HepG2 (cell line): Measurements from ENCODE around the gene COQ7. TPM values are rescaled to one million over a fixed set of nuclear protein-coding genes. Genes with fewer than 3 reads are reported as not detected.
A peak's percentile ranks its signal among the peaks of the same experiment; 100 is the strongest.

Experiments used
- ATRX ChIP-seq: sonication (generic); formaldehyde crosslinking; IDR thresholded peaks from 2 replicates; pipeline ENCODE4 v1.4.0; 2020; ENCODE audit warnings: missing genetic modification reagents, borderline replicate concordance
- EZH2 ChIP-seq: conservative IDR thresholded peaks from 2 replicates; pipeline ENCODE4 v1.6.1; 2012; ENCODE audit warnings: mild to moderate bottlenecking, low read depth, low read length, moderate library complexity
- FOXO1 ChIP-seq: sonication (generic); formaldehyde crosslinking; IDR thresholded peaks from 2 replicates; pipeline ENCODE4 v1.4.0; 2020; ENCODE audit warnings: missing genetic modification reagents
- FOXP4 ChIP-seq: sonication (generic); formaldehyde crosslinking; IDR thresholded peaks from 2 replicates; pipeline ENCODE4 v1.4.0; 2020; ENCODE audit warnings: missing genetic modification reagents
- MATR3 ChIP-seq: sonication (generic); formaldehyde crosslinking; IDR thresholded peaks from 2 replicates; pipeline ENCODE4 v1.4.0; 2020; ENCODE audit warnings: missing genetic modification reagents
- NFIC ChIP-seq: IDR thresholded peaks from 2 replicates; pipeline ENCODE4 v1.6.1; 2012; ENCODE audit warnings: mild to moderate bottlenecking, low read length, inconsistent platforms
- PLRG1 ChIP-seq: fragments of 450-650 bp; conservative IDR thresholded peaks from 2 replicates; pipeline ENCODE4 v1.6.1; 2016
- POLR2G ChIP-seq: fragments of 200-400 bp; formaldehyde crosslinking; IDR thresholded peaks from 2 replicates; pipeline ENCODE4 v1.6.1; 2018; ENCODE audit warnings: mild to moderate bottlenecking, low read depth, low read length, moderate library complexity
- RARG ChIP-seq: sonication (generic); formaldehyde crosslinking; IDR thresholded peaks from 2 replicates; pipeline ENCODE4 v1.4.0; 2020; ENCODE audit warnings: low read depth, mild to moderate bottlenecking, missing genetic modification reagents
- REXO4 ChIP-seq: sonication (generic); formaldehyde crosslinking; IDR thresholded peaks from 2 replicates; pipeline ENCODE4 v1.8.0; 2022; ENCODE audit warnings: missing genetic modification reagents, mild to moderate bottlenecking, borderline replicate concordance
- SP140L ChIP-seq: sonication (generic); formaldehyde crosslinking; IDR thresholded peaks from 2 replicates; pipeline ENCODE4 v1.4.0; 2020; ENCODE audit warnings: missing genetic modification reagents, borderline replicate concordance
- STAT5B ChIP-seq: sonication (generic); formaldehyde crosslinking; IDR thresholded peaks from 2 replicates; pipeline ENCODE4 v1.4.0; 2020; ENCODE audit warnings: missing genetic modification reagents
- SYNCRIP ChIP-seq: fragments of 200-400 bp; formaldehyde crosslinking; IDR thresholded peaks from 2 replicates; pipeline ENCODE4 v1.6.1; 2018; ENCODE audit warnings: mild to moderate bottlenecking, low read depth, low read length; ENCODE audit not compliant: insufficient read depth
- ZMAT3 ChIP-seq: sonication (generic); formaldehyde crosslinking; conservative IDR thresholded peaks from 2 replicates; pipeline ENCODE4 v1.7.0; 2021; ENCODE audit warnings: missing genetic modification reagents
- ZMYM2 ChIP-seq: sonication (generic); formaldehyde crosslinking; IDR thresholded peaks from 2 replicates; pipeline ENCODE4 v1.8.0; 2022; ENCODE audit warnings: mild to moderate bottlenecking, missing genetic modification reagents
- ZNF260 ChIP-seq: sonication (generic); formaldehyde crosslinking; IDR thresholded peaks from 2 replicates; pipeline ENCODE4 v1.4.0; 2020; ENCODE audit warnings: missing genetic modification reagents, low read depth, mild to moderate bottlenecking, borderline replicate concordance
- ZNF451 ChIP-seq: sonication (generic); formaldehyde crosslinking; IDR thresholded peaks from 2 replicates; pipeline ENCODE4 v1.5.0; 2020; ENCODE audit warnings: mild to moderate bottlenecking, missing genetic modification reagents
- ZNF607 ChIP-seq: sonication (generic); formaldehyde crosslinking; IDR thresholded peaks from 2 replicates; pipeline ENCODE4 v1.5.1; 2020; ENCODE audit warnings: missing genetic modification reagents, mild to moderate bottlenecking, borderline replicate concordance
- ZNF720 ChIP-seq: sonication (generic); formaldehyde crosslinking; IDR thresholded peaks from 2 replicates; pipeline ENCODE4 v1.4.0; 2020; ENCODE audit warnings: missing genetic modification reagents
- ZNF784 ChIP-seq: sonication (generic); formaldehyde crosslinking; IDR thresholded peaks from 2 replicates; pipeline ENCODE4 v1.5.1; 2020; ENCODE audit warnings: missing genetic modification reagents, mild to moderate bottlenecking, borderline replicate concordance
- polyA plus RNA-seq, 8 experiments: library from polyadenylated mRNA; depleted of rRNA in 3 of 8; stranded (reverse) in 7 of 8; unstranded in 1 of 8; fragments of >200 nt; fragmentation: Illumina TruSeq in 4 of 8; extraction: Trizol in 4 of 8; gene quantifications; 2 replicates each; pipeline versions ENCODE4 v1.2.1 to v1.2.3, GENCODE V29; 2011 to 2016; ENCODE audit warnings: low read depth in 4 of 8, missing spikeins in 1 of 8, mixed read lengths in 1 of 8; ENCODE audit not compliant: insufficient read depth in 1 of 8
- total RNA-seq, 5 experiments: library from RNA; depleted of rRNA; stranded (reverse); fragments of >200 nt; fragmentation: Illumina TruSeq; extraction: Trizol; gene quantifications; 2 replicates each; pipeline ENCODE4 v1.2.3, GENCODE V29; 2016; ENCODE audit warnings: low read depth in 1 of 5
- TF ChIP-seq, protein P1 (sequence below): sonication (generic); formaldehyde crosslinking; IDR thresholded peaks from 2 replicates; pipeline ENCODE4 v1.5.0; 2020; ENCODE audit warnings: mild to moderate bottlenecking, low read depth, missing genetic modification reagents, borderline replicate concordance
- TF ChIP-seq, protein P2 (sequence below): IDR thresholded peaks from 2 replicates; pipeline ENCODE4 v1.6.1; 2016; ENCODE audit warnings: missing genetic modification reagents, missing compliant biosample characterization
- TF ChIP-seq, protein P3 (sequence below): sonication (generic); formaldehyde crosslinking; IDR thresholded peaks from 2 replicates; pipeline ENCODE4 v1.9.0; 2022; ENCODE audit warnings: low read depth, missing genetic modification reagents
- TF ChIP-seq, protein P4 (sequence below): sonication (generic); formaldehyde crosslinking; IDR thresholded peaks from 2 replicates; pipeline ENCODE4 v1.4.0; 2020; ENCODE audit warnings: low read depth, mild to moderate bottlenecking, missing genetic modification reagents

COQ7 gene
- total and polyA plus RNA-seq, 2 of the 13 experiments (the other 11 are each of a cell fraction or from before 2014, with no cell fraction given), result 20.1 to 45.7 TPM

DNA sequence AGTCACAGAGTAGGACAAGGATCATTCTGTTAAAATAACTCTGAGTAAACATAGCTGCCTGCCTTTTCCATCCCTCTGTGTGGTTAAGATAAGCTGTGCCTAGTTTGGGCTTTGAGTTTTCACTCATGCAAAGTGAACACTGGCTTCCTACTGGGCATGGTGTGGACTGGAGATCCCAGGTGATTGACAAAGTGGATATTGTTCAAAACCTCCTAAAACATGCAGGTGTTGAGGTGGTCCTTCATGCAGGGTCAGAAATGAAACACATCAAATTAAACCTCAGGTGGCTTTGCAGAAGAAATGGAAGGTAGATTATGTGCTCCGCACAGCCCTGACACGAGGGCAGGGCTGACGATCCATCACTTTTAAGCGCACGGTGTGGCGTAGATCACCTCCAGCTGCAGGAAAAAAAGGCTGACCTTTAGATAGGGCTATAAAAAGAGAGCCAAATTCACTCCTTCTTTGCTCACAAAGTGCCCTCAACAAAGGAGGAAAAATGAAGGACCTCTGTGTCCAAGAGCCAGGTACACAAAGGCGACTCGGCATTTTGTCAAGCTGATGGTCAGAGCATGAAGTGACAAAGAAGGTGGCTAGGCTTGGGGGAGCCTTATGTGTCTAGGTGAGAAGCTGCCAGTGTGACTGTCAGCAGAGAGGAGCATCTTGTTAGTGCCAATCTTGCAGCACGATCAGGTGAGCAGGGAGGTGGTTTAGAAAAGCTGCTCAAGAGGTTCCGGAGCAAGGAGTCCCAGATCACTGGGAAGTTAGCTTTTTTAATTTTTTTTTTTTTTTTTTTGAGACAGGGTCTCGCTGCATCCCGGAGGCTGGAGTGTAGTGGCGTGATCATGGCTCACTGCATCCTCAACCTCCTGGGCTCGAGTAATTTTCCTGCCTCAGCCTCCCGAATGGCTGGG is 26.5 kb downstream of the COQ7 start (continued):
- TF ChIP-seq, protein P1, sequence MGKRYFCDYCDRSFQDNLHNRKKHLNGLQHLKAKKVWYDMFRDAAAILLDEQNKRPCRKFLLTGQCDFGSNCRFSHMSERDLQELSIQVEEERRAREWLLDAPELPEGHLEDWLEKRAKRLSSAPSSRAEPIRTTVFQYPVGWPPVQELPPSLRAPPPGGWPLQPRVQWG (CRISPR knock-in tag), result no peak
- TF ChIP-seq SYNCRIP (no peak), ZNF784 (no peak), ZNF260 (CRISPR knock-in tag) (no peak), ZNF607 (CRISPR knock-in tag) (no peak), RARG (no peak), FOXO1 (no peak), EZH2 (no peak), REXO4 (CRISPR knock-in tag) (no peak), SP140L (CRISPR knock-in tag) (no peak), ZNF451 (no peak), POLR2G (no peak), MATR3 (no peak), PLRG1 (no peak), ZMAT3 (no peak), NFIC (no peak), STAT5B (CRISPR knock-in tag) (no peak), FOXP4 (CRISPR knock-in tag) (peak; percentile 26; the same call in 1 of the 2 replicates), ATRX (CRISPR knock-in tag) (no peak), ZMYM2 (CRISPR knock-in tag) (no peak), ZNF720 (no peak)
- TF ChIP-seq, protein P2, sequence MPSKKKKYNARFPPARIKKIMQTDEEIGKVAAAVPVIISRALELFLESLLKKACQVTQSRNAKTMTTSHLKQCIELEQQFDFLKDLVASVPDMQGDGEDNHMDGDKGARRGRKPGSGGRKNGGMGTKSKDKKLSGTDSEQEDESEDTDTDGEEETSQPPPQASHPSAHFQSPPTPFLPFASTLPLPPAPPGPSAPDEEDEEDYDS (CRISPR knock-in tag), result 0 out of 2 replicates have a peak, but pooled peaks have one; percentile 30
- TF ChIP-seq, protein P3, sequence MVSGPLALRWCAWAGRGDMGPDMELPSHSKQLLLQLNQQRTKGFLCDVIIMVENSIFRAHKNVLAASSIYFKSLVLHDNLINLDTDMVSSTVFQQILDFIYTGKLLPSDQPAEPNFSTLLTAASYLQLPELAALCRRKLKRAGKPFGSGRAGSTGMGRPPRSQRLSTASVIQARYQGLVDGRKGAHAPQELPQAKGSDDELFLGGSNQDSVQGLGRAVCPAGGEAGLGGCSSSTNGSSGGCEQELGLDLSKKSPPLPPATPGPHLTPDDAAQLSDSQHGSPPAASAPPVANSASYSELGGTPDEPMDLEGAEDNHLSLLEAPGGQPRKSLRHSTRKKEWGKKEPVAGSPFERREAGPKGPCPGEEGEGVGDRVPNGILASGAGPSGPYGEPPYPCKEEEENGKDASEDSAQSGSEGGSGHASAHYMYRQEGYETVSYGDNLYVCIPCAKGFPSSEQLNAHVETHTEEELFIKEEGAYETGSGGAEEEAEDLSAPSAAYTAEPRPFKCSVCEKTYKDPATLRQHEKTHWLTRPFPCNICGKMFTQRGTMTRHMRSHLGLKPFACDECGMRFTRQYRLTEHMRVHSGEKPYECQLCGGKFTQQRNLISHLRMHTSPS (CRISPR knock-in tag), result peak; percentile 37; the same call in 1 of the 2 replicates
- TF ChIP-seq, protein P4, sequence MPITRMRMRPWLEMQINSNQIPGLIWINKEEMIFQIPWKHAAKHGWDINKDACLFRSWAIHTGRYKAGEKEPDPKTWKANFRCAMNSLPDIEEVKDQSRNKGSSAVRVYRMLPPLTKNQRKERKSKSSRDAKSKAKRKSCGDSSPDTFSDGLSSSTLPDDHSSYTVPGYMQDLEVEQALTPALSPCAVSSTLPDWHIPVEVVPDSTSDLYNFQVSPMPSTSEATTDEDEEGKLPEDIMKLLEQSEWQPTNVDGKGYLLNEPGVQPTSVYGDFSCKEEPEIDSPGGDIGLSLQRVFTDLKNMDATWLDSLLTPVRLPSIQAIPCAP (CRISPR knock-in tag), result no peak
